Transverse colon (tissue), 4 donors: ENCODE results near the gene CARD16. TPM values are rescaled to one million over a fixed set of nuclear protein-coding genes. Genes with fewer than 3 reads are reported as not detected.

Source experiments
- DNase-seq: peaks from one replicate; pipeline ENCODE4 v3.0.0-alpha.2; 2019
- H3K27ac ChIP-seq, 4 donors: fragments of 200-600 bp; sonication (generic); 2 replicates each; pipeline ENCODE4 v1.5.1; 2016 to 2018; ENCODE audit warnings: inconsistent platforms in 4 of 4
- H3K27me3 ChIP-seq: fragments of 200-600 bp; sonication (generic); 2 replicates; pipeline ENCODE4 v1.5.1; 2017; ENCODE audit warnings: inconsistent platforms
- H3K36me3 ChIP-seq, 4 donors: fragments of 200-600 bp; sonication (generic); 2 replicates each; pipeline ENCODE4 v1.5.1; 2017 to 2019; ENCODE audit warnings: inconsistent platforms in 4 of 4
- H3K4me1 ChIP-seq, 4 donors: fragments of 200-600 bp; sonication (generic); 2 replicates each; pipeline ENCODE4 v1.5.1; 2017 to 2020; ENCODE audit warnings: inconsistent platforms in 4 of 4
- H3K4me3 ChIP-seq, 4 donors: fragments of 200-600 bp; sonication (generic); 1 replicate in 1 of 4; 2 replicates in 3 of 4; pipeline versions ENCODE4 v1.5.1 to v1.6.1; 2017 to 2019; ENCODE audit warnings: inconsistent platforms in 4 of 4
- H3K9me3 ChIP-seq, 2 donors: fragments of 200-600 bp; sonication (generic); 2 replicates each; pipeline ENCODE4 v1.5.1; 2017 to 2019; ENCODE audit warnings: inconsistent platforms in 2 of 2
- CTCF ChIP-seq, 5 experiments: fragments of 200-600 bp in 3 of 5; fragments of 450-650 bp in 2 of 5; sonication (generic) in 3 of 5; IDR thresholded peaks; 1 replicate in 2 of 5; 2 replicates in 3 of 5; pipeline ENCODE4 v1.5.1; 2016 to 2017; ENCODE audit warnings: antibody characterized with exemption in 5 of 5, inconsistent platforms in 3 of 5, mild to moderate bottlenecking in 2 of 5, moderate library complexity in 1 of 5
- EP300 ChIP-seq: sonication (generic); formaldehyde crosslinking; IDR thresholded peaks from one replicate; pipeline ENCODE4 v1.6.1; 2017; ENCODE audit warnings: antibody characterized with exemption, low read depth
- POLR2A ChIP-seq: fragments of 450-650 bp; IDR thresholded peaks from one replicate; pipeline ENCODE4 v1.6.1; 2016; ENCODE audit warnings: antibody characterized with exemption, mild to moderate bottlenecking, moderate library complexity
- POLR2AphosphoS5 ChIP-seq, 3 donors: sonication (generic); formaldehyde crosslinking; IDR thresholded peaks; one replicate each; pipeline ENCODE4 v1.6.1; 2016; ENCODE audit warnings: antibody characterized with exemption in 3 of 3
- WGBS, 2 donors: methylation state at CpG; one replicate each; pipeline ENCODE4 v1.1.5; 2018; ENCODE audit warnings: low coverage in 1 of 2; 5-methylcytosine and 5-hydroxymethylcytosine counted together
- in situ Hi-C, 4 donors: fragments of 200-750 bp; cut with MboI; loops; one replicate each; pipeline versions ENCODE4 v1.15.0 to v1.15.1; 2017; ENCODE audit warnings: low sequenced_read_pairs in 3 of 4, low pct_ligation_motif_present in 1 of 4, low pct_unique_long_range_greater_than_20kb in 1 of 4
- intact Hi-C: fragments of 100-400 bp; cut with DNase I; formaldehyde crosslinking; loops from one replicate; pipeline ENCODE4 v1.15.1; 2023; ENCODE audit warnings: low total_unique reads
- total RNA-seq, 4 donors: library from RNA; depleted of rRNA; stranded (reverse); fragments of >200 nt; gene quantifications; one replicate each; pipeline ENCODE4 v1.1.0, GENCODE V29; 2016

The CARD16 gene
- total RNA-seq, 4 donors from 2014 or later = 8.0 to 34.0 (median 28.4) TPM; not detected in 1

- DNase-seq = peak; percentile 35
- Histone ChIP-seq H3K4me3 (no peak overlapping the region), H3K36me3 (no peaks in the 10 kb centered on the region), H3K27me3 (no peaks in the 10 kb centered on the region), H3K9me3 (no peaks in the 10 kb centered on the region), H3K4me1 (peaks cover 8 to 48% (median 21%) of the 10 kb centered on the region in 4 donors), H3K27ac (peak overlapping the region; percentile 38 to 84 (median 76))
- intact Hi-C loops = no loop called here
- in situ Hi-C loops = no loop called here
- no peak for TF ChIP-seq EP300
- TF ChIP-seq POLR2AphosphoS5 (IDR thresholded peaks at IDR 0.05) = peak; percentile 53 to 87 (median 76)
- 44 to 51% methylated on average over 8 of the region's 8 CpGs for WGBS, 2 donors
These were observed 1.9 kb upstream of the CARD16 start for GRCh38 chr11:105046898-105047579.

GRCh38 chr11:105045676-105046296, 651 bp upstream of the CARD16 start:
- Histone ChIP-seq H3K36me3 (peaks cover 0 to 4% (median 0%) of the 10 kb centered on the region in 4 donors), H3K27ac (peak overlapping the region; percentile 70 to 84 (median 83)), H3K9me3 (no peaks in the 10 kb centered on the region), H3K27me3 (no peaks in the 10 kb centered on the region), H3K4me1 (peaks cover 8 to 51% (median 21%) of the 10 kb centered on the region in 4 donors), H3K4me3 (peak overlapping the region in 3 of 4 donors; percentile 29 to 56 (median 37))
- no peak for DNase-seq
- in situ Hi-C loops = no loop called here
- 80% methylated on average over 5 of the region's 5 CpGs; no CpG with 5 or more reads in 1 of the 2 donors for WGBS, 2 donors
- intact Hi-C loops = no loop called here
- no peak for TF ChIP-seq POLR2A
- TF ChIP-seq CTCF (IDR thresholded peaks at IDR 0.05) = no peak
- TF ChIP-seq EP300 = no peak
- no peak for TF ChIP-seq POLR2AphosphoS5 (IDR thresholded peaks at IDR 0.05)

GRCh38 chr11:105042178-105042577, 3.0 kb downstream of the CARD16 start:
- H3K4me1 ChIP-seq = peaks cover 8 to 49% (median 19%) of the 10 kb centered on the region in 4 donors
- peaks cover 0 to 8% (median 3%) of the 10 kb centered on the region in 4 donors for H3K36me3 ChIP-seq
- TF ChIP-seq POLR2AphosphoS5 (IDR thresholded peaks at IDR 0.05) = no peak
- TF ChIP-seq POLR2A = no peak
- TF ChIP-seq EP300 = no peak
- TF ChIP-seq CTCF (IDR thresholded peaks at IDR 0.05) = no peak
- H3K4me3 ChIP-seq = peak overlapping the region in 1 of 4 donors; percentile 12
- no peak overlapping the region for H3K27ac ChIP-seq
- no peak for DNase-seq
- 26 to 75% methylated on average over 3 of the region's 3 CpGs for WGBS, 2 donors
- intact Hi-C loops (no loop called here), in situ Hi-C loops (no loop called here)
- no peaks in the 10 kb centered on the region for H3K27me3 ChIP-seq
- H3K9me3 ChIP-seq = no peaks in the 10 kb centered on the region

GRCh38 chr11:105040703-105041102, 4.4 kb downstream of the CARD16 start:
- intact Hi-C loops (no loop called here), in situ Hi-C loops (no loop called here)
- H3K27ac ChIP-seq = no peak overlapping the region
- whole genome bisulfite sequencing, 2 donors = 51 to 72% methylated on average over 2 of the region's 2 CpGs
- peaks cover 0 to 8% (median 3%) of the 10 kb centered on the region in 4 donors for H3K36me3 ChIP-seq
- no peak for DNase-seq
- no peaks in the 10 kb centered on the region for H3K9me3 ChIP-seq
- TF ChIP-seq EP300 (no peak), POLR2A (no peak), CTCF (IDR thresholded peaks at IDR 0.05) (no peak), POLR2AphosphoS5 (IDR thresholded peaks at IDR 0.05) (no peak)
- H3K27me3 ChIP-seq = no peaks in the 10 kb centered on the region
- H3K4me1 ChIP-seq = peaks cover 8 to 40% (median 16%) of the 10 kb centered on the region in 4 donors
- no peak overlapping the region for H3K4me3 ChIP-seq
